ENCODE results near the gene MGAT4C.

DNA sequence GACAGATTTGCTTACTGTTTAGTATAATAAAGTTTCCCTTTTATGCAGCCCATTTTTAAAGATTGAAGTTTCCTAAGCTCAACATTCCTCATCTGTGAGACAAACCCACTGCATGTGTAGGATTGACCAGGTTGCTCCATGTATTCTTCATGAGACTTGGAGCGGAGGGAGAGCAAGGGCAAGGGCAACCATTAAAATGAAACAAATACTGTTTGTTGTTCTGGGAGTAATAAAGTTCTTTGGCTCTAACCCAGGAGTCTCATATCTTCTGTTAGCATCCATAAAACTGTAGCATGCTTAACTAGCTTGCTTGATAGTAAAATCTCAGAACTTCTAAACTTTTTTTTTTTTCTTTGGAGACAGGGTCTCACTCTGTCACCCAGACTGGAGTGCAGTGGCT is 307.9 kb downstream of the MGAT4C start:
- TF ChIP-seq CTCF (IDR thresholded peaks at IDR 0.05; ENCODE audit: extremely low read depth in 1 of 2, insufficient read depth in 1 of 2, low read depth in 1 of 2, low read length in 2 of 2) (no peak), EZH2 (IDR thresholded peaks at IDR 0.05; ENCODE audit: borderline replicate concordance, low read depth, low read length, severe bottlenecking) (no peak), FOS (IDR thresholded peaks at IDR 0.05; ENCODE audit: borderline replicate concordance, insufficient read depth, low read length) (no peak), POLR2A (IDR thresholded peaks at IDR 0.05; ENCODE audit: low read depth, low read length) (no peak), MYC (IDR thresholded peaks at IDR 0.05; ENCODE audit: low read depth, low read length) (no peak), POLR2AphosphoS5 (IDR thresholded peaks at IDR 0.05; ENCODE audit: insufficient read depth, low read depth, low read length) (no peak)
- TF ChIP-seq, protein P1, sequence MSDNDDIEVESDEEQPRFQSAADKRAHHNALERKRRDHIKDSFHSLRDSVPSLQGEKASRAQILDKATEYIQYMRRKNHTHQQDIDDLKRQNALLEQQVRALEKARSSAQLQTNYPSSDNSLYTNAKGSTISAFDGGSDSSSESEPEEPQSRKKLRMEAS (IDR thresholded peaks at IDR 0.05; ENCODE audit: insufficient read depth, insufficient read length): no peak

All from endothelial cell of umbilical vein (primary cell).